Thoracic aorta (tissue), 2 donors: ENCODE data around the gene CNGB1. TPM values are rescaled to one million over a fixed set of nuclear protein-coding genes. Genes with fewer than 3 reads are reported as not detected.

ENCODE experiments used
- ATAC-seq: fragments of 150-250 bp; one replicate; pipeline ENCODE4 v1.8.0; 2017; ENCODE audit warnings: low read depth; ENCODE audit not compliant: insufficient number of reproducible peaks, low FRiP score
- DNase-seq: peaks from one replicate; pipeline ENCODE4 v3.0.0-alpha.2; 2020; ENCODE audit warnings: low spot score
- H3K27ac ChIP-seq, 2 donors: fragments of 200-600 bp; sonication (generic); 1 replicate in 1 of 2; 2 replicates in 1 of 2; pipeline ENCODE4 v1.5.1; 2016; ENCODE audit warnings: mild to moderate bottlenecking in 2 of 2, moderate library complexity in 2 of 2
- H3K27me3 ChIP-seq: fragments of 200-600 bp; sonication (generic); replicated peaks from 2 replicates; pipeline ENCODE4 v1.6.0; 2016; ENCODE audit warnings: mild to moderate bottlenecking; ENCODE audit not compliant: insufficient read depth
- H3K36me3 ChIP-seq: fragments of 200-600 bp; sonication (generic); one replicate; pipeline ENCODE4 v1.5.1; 2016
- H3K4me1 ChIP-seq, 2 donors: fragments of 200-600 bp; sonication (generic); 1 replicate in 1 of 2; 2 replicates in 1 of 2; pipeline versions ENCODE4 v1.5.1 to v1.6.0; 2016; ENCODE audit warnings: low read depth in 2 of 2, mild to moderate bottlenecking in 1 of 2; ENCODE audit not compliant: control insufficient read depth in 1 of 2
- H3K4me3 ChIP-seq: fragments of 200-600 bp; sonication (generic); 2 replicates; pipeline ENCODE4 v1.5.1; 2016; ENCODE audit warnings: mild to moderate bottlenecking
- H3K9me3 ChIP-seq: fragments of 200-600 bp; sonication (generic); 2 replicates; pipeline ENCODE4 v1.5.1; 2016
- CTCF ChIP-seq: fragments of 200-600 bp; sonication (generic); IDR thresholded peaks from one replicate; pipeline ENCODE4 v1.5.1; 2019; ENCODE audit warnings: antibody characterized with exemption
- total RNA-seq, 2 donors: library from RNA; depleted of rRNA; stranded (reverse); fragments of >200 nt; gene quantifications; one replicate each; pipeline versions ENCODE4 v1.1.0 to v1.2.3, GENCODE V29; 2016

Gene CNGB1
- total RNA-seq, 2 donors from 2014 or later: not detected

GRCh38 chr16:57957673-57958392 lies 13.1 kb downstream of the CNGB1 start:
- no peaks in the 10 kb centered on the region for H3K36me3 ChIP-seq
- no peaks in the 10 kb centered on the region for H3K9me3 ChIP-seq
- H3K4me3 ChIP-seq: no peak overlapping the region
- no peaks in the 10 kb centered on the region for H3K27me3 ChIP-seq
- ATAC-seq: no peak
- H3K27ac ChIP-seq: no peak overlapping the region
- no peak for TF ChIP-seq CTCF
- no peak for DNase-seq
- no peaks in the 10 kb centered on the region for H3K4me1 ChIP-seq

- ATAC-seq: no peak
- H3K4me3 ChIP-seq: no peak overlapping the region
Observed at GRCh38 chr16:57956924-57957672, 13.8 kb downstream of the CNGB1 start.

GRCh38 chr16:57956270-57956808 lies 14.6 kb downstream of the CNGB1 start:
- no peak for DNase-seq
- no peaks in the 10 kb centered on the region for H3K36me3 ChIP-seq

More at GRCh38 chr16:57956924-57957672, 13.8 kb downstream of the CNGB1 start:
- DNase-seq: no peak
- H3K36me3 ChIP-seq: no peaks in the 10 kb centered on the region
- no peaks in the 10 kb centered on the region for H3K9me3 ChIP-seq
- no peak overlapping the region for H3K27ac ChIP-seq
- TF ChIP-seq CTCF: no peak
- H3K27me3 ChIP-seq: no peaks in the 10 kb centered on the region
- H3K4me1 ChIP-seq: no peaks in the 10 kb centered on the region

GRCh38 chr16:57955572-57956188 lies 15.2 kb downstream of the CNGB1 start:
- H3K4me1 ChIP-seq: no peaks in the 10 kb centered on the region
- no peaks in the 10 kb centered on the region for H3K36me3 ChIP-seq
- no peak for TF ChIP-seq CTCF
- no peak overlapping the region for H3K27ac ChIP-seq
- no peaks in the 10 kb centered on the region for H3K27me3 ChIP-seq
- DNase-seq: no peak
- ATAC-seq: no peak
- H3K4me3 ChIP-seq: no peak overlapping the region
- H3K9me3 ChIP-seq: no peaks in the 10 kb centered on the region

More at GRCh38 chr16:57956270-57956808, 14.6 kb downstream of the CNGB1 start:
- Histone ChIP-seq H3K4me1 (no peaks in the 10 kb centered on the region), H3K27me3 (no peaks in the 10 kb centered on the region), H3K4me3 (no peak overlapping the region), H3K27ac (no peak overlapping the region), H3K9me3 (no peaks in the 10 kb centered on the region)
- ATAC-seq: no peak
- no peak for TF ChIP-seq CTCF

- no peaks in the 10 kb centered on the region for H3K4me1 ChIP-seq
- H3K27ac ChIP-seq: no peak overlapping the region
- H3K4me3 ChIP-seq: no peak overlapping the region
- DNase-seq: no peak
- no peak for ATAC-seq
- no peak for TF ChIP-seq CTCF
- H3K9me3 ChIP-seq: no peaks in the 10 kb centered on the region
- H3K36me3 ChIP-seq: no peaks in the 10 kb centered on the region
- no peaks in the 10 kb centered on the region for H3K27me3 ChIP-seq
Observed at GRCh38 chr16:57953857-57954256, 17.1 kb downstream of the CNGB1 start.
